ENCODE results near the gene SRSF11.

DNA sequence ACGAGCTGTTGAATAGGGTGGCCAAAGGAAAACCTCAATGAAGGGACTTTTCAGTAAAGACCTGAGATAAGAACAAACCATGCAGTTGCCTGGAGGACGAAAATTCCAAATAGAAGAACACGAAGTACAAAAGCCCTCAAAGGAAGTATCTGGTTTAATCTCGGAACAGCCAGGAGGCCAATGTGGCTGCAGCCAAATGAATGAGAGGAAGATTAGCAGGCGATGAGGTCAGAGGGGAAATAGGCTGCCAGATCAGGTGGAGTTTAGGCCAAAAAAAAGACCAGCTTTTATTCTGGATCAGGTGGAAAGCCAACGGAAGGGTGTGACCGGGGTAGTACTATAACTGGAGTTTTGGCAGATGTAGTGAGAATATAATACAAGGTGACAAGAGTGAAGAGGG lies 43.7 kb downstream of the SRSF11 start:
- TF ChIP-seq EZH2 (IDR thresholded peaks at IDR 0.05): no peak
- TF ChIP-seq, protein P1, sequence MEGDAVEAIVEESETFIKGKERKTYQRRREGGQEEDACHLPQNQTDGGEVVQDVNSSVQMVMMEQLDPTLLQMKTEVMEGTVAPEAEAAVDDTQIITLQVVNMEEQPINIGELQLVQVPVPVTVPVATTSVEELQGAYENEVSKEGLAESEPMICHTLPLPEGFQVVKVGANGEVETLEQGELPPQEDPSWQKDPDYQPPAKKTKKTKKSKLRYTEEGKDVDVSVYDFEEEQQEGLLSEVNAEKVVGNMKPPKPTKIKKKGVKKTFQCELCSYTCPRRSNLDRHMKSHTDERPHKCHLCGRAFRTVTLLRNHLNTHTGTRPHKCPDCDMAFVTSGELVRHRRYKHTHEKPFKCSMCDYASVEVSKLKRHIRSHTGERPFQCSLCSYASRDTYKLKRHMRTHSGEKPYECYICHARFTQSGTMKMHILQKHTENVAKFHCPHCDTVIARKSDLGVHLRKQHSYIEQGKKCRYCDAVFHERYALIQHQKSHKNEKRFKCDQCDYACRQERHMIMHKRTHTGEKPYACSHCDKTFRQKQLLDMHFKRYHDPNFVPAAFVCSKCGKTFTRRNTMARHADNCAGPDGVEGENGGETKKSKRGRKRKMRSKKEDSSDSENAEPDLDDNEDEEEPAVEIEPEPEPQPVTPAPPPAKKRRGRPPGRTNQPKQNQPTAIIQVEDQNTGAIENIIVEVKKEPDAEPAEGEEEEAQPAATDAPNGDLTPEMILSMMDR (IDR thresholded peaks at IDR 0.05): no peak
- TF ChIP-seq EZH2phosphoT487 (IDR thresholded peaks at IDR 0.05): no peak

Measured in neural progenitor cell (in vitro differentiated cells).